Sciatic nerve (tissue), 2 donors: ENCODE results near the gene MBD6. TPM values are rescaled to one million over a fixed set of nuclear protein-coding genes. Genes with fewer than 3 reads are reported as not detected.
"Not testable (repeated sequence)": the region's sequence is repeated elsewhere in the genome, so short reads cannot be mapped to it uniquely, and the experiment has no call there.

ENCODE experiments used
- ATAC-seq: fragments of 200-7000 bp; cut with Tn5 transposase; one replicate; pipeline ENCODE4 v1.9.1; 2020; ENCODE audit warnings: mild to moderate bottlenecking, moderate library complexity
- DNase-seq: peaks from one replicate; pipeline ENCODE4 v3.0.0-alpha.2; 2020; ENCODE audit warnings: low spot score
- intact Hi-C: fragments of 100-400 bp; cut with DNase I; formaldehyde crosslinking; loops from one replicate; pipeline ENCODE4 v1.14.2; 2022
- total RNA-seq: library from RNA; stranded (reverse); fragmentation: NEBNext Ultra II Directional; extraction: Animal tissue kit (Norgen Biotek cat#: 25700); gene quantifications from one replicate; pipeline ENCODE4 v1.2.1, GENCODE V29; 2021
- donor health status: DM: no; HTN: no; CAD: no.
- donor health status: DM: no; HTN: no; CAD: no.

Gene MBD6
- total RNA-seq, 1 donor from 2014 or later, result 76.2 TPM

GRCh38 chr12:57554897-57555296 lies 32.3 kb downstream of the MBD6 start:
- DNase-seq (no peak), ATAC-seq (no peak)
- intact Hi-C loops, result no loop called here

GRCh38 chr12:57558864-57559263 lies 36.2 kb downstream of the MBD6 start:
- ATAC-seq (no peak), DNase-seq (no peak)
- intact Hi-C loops, result no loop called here

- ATAC-seq (no peak), DNase-seq (no peak)
- intact Hi-C loops, result no loop called here
These were observed 37.9 kb downstream of the MBD6 start for GRCh38 chr12:57560516-57560915.

- ATAC-seq, intact Hi-C loops, DNase-seq: not testable (repeated sequence)
These were observed 38.5 kb downstream of the MBD6 start for GRCh38 chr12:57561117-57561516.

GRCh38 chr12:57563358-57563757 lies 40.7 kb downstream of the MBD6 start:
- no peak for ATAC-seq
- intact Hi-C loops, result no loop called here
- DNase-seq, result no peak

GRCh38 chr12:57564178-57564740 lies 41.6 kb downstream of the MBD6 start:
- intact Hi-C loops, result no loop called here

GRCh38 chr12:57568838-57569237 lies 46.2 kb downstream of the MBD6 start:
- DNase-seq (no peak), ATAC-seq (no peak)
- intact Hi-C loops, result no loop called here

More at GRCh38 chr12:57564178-57564740, 41.6 kb downstream of the MBD6 start:
- ATAC-seq (no peak), DNase-seq (no peak)

- intact Hi-C loops, result no loop called here
- DNase-seq (no peak), ATAC-seq (no peak)
These were observed 47.2 kb downstream of the MBD6 start for GRCh38 chr12:57569858-57570257.

GRCh38 chr12:57570438-57570837 lies 47.8 kb downstream of the MBD6 start:
- intact Hi-C loops, DNase-seq, ATAC-seq: not testable (repeated sequence)

- DNase-seq (no peak), ATAC-seq (no peak)
- intact Hi-C loops, result no loop called here
These were observed 49.5 kb downstream of the MBD6 start for GRCh38 chr12:57571926-57572762.

GRCh38 chr12:57574795-57575194 lies 52.2 kb downstream of the MBD6 start:
- intact Hi-C loops, result no loop called here
- ATAC-seq (no peak), DNase-seq (no peak)

- ATAC-seq, result no peak
- DNase-seq, result no peak
- intact Hi-C loops, result no loop called here
These were observed 53.4 kb downstream of the MBD6 start for GRCh38 chr12:57575771-57576612.

- DNase-seq (no peak), ATAC-seq (no peak)
- intact Hi-C loops, result no loop called here
These were observed 54.1 kb downstream of the MBD6 start for GRCh38 chr12:57576613-57577160.

- intact Hi-C loops, result no loop called here
- ATAC-seq (no peak), DNase-seq (no peak)
These were observed 55.5 kb downstream of the MBD6 start for GRCh38 chr12:57577981-57578758.

GRCh38 chr12:57579011-57579410 lies 56.4 kb downstream of the MBD6 start:
- DNase-seq, result no peak
- intact Hi-C loops, result no loop called here
- ATAC-seq, result no peak
